SK-N-SH (cell line): ENCODE measurements around the gene TKT.
A peak's percentile ranks its signal among the peaks of the same experiment; 100 is the strongest.

Experiments
- ELF1 ChIP-seq: IDR thresholded peaks from 2 replicates; pipeline ENCODE4 v1.4.0; 2012
- EP300 ChIP-seq, 2 experiments: IDR thresholded peaks; 2 replicates each; pipeline versions ENCODE4 v1.4.0 to v1.6.1; 2012; ENCODE audit warnings: borderline replicate concordance in 1 of 2, low read depth in 1 of 2, low read length in 1 of 2
- EZH2phosphoT487 ChIP-seq: fragments of 200-600 bp; sonication (generic); IDR thresholded peaks from 2 replicates; pipeline ENCODE4 v1.6.1; 2017; ENCODE audit warnings: low read depth, mixed run types, mild to moderate bottlenecking, antibody characterized with exemption, moderate library complexity, borderline replicate concordance
- NFIC ChIP-seq: IDR thresholded peaks from 2 replicates; pipeline ENCODE4 v1.4.0; 2012; ENCODE audit warnings: borderline replicate concordance
- POLR2AphosphoS5 ChIP-seq: IDR thresholded peaks from 2 replicates; pipeline ENCODE4 v1.6.1; 2012; ENCODE audit warnings: low read depth, low read length
- RCOR1 ChIP-seq: fragments of 150-350 bp; IDR thresholded peaks from 2 replicates; pipeline ENCODE4 v1.6.1; 2017; ENCODE audit warnings: antibody characterized with exemption, low read length
- SIN3A ChIP-seq: IDR thresholded peaks from 2 replicates; pipeline ENCODE4 v1.6.1; 2012; ENCODE audit warnings: low read depth, mild to moderate bottlenecking, low read length, moderate library complexity, borderline replicate concordance
- TF ChIP-seq, protein P1 (sequence below): fragments of 200-600 bp; sonication (generic); IDR thresholded peaks from 2 replicates; pipeline ENCODE4 v1.6.1; 2017; ENCODE audit warnings: antibody characterized with exemption, mild to moderate bottlenecking, moderate library complexity
- TF ChIP-seq, protein P2 (sequence below): IDR thresholded peaks from 2 replicates; pipeline ENCODE4 v1.4.0; 2012; ENCODE audit warnings: low read depth, borderline replicate concordance
- TF ChIP-seq, protein P3 (sequence below): IDR thresholded peaks from 2 replicates; pipeline ENCODE4 v1.4.0; 2012; ENCODE audit warnings: low read depth, borderline replicate concordance
- TF ChIP-seq, protein P4 (sequence below): IDR thresholded peaks from 2 replicates; pipeline ENCODE4; 2012

DNA sequence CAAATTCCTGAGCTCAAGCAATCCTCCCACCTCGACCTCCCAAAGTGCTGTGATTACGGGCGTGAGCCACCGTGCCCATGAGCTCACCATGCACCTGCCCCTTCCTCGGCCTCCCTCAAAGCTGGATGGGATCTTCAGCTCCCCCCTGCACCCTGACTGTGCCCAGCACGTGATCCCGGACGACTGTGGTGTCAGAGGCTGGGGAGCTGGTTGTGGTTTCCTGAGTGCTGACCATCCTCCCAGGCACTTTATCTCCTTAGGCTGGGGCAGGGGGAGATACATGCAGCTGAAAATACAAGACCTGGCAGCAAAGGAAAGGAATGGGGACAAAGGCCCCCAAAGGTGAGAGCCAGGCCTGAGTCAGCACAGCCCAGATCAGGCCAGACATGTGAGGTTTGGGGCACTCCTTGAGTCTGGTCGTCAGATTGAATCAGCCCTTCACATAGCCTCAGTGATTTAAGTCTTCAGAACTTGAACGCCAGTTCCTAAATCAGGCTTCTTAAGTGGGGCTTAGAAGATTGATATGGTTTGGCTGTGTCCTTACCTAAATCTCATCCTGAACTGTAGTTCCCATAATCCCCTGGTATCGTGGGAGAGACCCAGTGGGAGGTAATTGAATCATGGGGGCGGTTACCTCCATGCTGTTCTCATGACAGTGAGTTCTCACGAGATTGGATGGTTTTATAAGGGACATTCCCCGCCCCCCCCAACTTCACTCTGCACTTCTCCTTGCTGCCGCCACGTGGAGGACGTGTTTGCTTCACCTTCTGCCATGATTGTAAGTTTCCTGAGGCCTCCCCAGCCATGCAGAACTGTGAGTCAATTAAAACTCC is 59.0 kb downstream of the TKT start:
- TF ChIP-seq, protein P1, sequence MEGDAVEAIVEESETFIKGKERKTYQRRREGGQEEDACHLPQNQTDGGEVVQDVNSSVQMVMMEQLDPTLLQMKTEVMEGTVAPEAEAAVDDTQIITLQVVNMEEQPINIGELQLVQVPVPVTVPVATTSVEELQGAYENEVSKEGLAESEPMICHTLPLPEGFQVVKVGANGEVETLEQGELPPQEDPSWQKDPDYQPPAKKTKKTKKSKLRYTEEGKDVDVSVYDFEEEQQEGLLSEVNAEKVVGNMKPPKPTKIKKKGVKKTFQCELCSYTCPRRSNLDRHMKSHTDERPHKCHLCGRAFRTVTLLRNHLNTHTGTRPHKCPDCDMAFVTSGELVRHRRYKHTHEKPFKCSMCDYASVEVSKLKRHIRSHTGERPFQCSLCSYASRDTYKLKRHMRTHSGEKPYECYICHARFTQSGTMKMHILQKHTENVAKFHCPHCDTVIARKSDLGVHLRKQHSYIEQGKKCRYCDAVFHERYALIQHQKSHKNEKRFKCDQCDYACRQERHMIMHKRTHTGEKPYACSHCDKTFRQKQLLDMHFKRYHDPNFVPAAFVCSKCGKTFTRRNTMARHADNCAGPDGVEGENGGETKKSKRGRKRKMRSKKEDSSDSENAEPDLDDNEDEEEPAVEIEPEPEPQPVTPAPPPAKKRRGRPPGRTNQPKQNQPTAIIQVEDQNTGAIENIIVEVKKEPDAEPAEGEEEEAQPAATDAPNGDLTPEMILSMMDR: no peak
- TF ChIP-seq, protein P2, sequence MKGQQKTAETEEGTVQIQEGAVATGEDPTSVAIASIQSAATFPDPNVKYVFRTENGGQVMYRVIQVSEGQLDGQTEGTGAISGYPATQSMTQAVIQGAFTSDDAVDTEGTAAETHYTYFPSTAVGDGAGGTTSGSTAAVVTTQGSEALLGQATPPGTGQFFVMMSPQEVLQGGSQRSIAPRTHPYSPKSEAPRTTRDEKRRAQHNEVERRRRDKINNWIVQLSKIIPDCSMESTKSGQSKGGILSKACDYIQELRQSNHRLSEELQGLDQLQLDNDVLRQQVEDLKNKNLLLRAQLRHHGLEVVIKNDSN: peak; percentile 51; the same call in 1 of the 2 replicates
- TF ChIP-seq RCOR1 (no peak), ELF1 (no peak), EP300 (IDR thresholded peaks at IDR 0.05; ENCODE audit: borderline replicate concordance in 1 of 2, low read depth in 1 of 2, low read length in 1 of 2) (no peak), POLR2AphosphoS5 (no peak), EZH2phosphoT487 (no peak), SIN3A (no peak), NFIC (no peak)
- TF ChIP-seq, protein P3, sequence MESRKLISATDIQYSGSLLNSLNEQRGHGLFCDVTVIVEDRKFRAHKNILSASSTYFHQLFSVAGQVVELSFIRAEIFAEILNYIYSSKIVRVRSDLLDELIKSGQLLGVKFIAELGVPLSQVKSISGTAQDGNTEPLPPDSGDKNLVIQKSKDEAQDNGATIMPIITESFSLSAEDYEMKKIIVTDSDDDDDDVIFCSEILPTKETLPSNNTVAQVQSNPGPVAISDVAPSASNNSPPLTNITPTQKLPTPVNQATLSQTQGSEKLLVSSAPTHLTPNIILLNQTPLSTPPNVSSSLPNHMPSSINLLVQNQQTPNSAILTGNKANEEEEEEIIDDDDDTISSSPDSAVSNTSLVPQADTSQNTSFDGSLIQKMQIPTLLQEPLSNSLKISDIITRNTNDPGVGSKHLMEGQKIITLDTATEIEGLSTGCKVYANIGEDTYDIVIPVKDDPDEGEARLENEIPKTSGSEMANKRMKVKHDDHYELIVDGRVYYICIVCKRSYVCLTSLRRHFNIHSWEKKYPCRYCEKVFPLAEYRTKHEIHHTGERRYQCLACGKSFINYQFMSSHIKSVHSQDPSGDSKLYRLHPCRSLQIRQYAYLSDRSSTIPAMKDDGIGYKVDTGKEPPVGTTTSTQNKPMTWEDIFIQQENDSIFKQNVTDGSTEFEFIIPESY: no peak
- TF ChIP-seq, protein P4, sequence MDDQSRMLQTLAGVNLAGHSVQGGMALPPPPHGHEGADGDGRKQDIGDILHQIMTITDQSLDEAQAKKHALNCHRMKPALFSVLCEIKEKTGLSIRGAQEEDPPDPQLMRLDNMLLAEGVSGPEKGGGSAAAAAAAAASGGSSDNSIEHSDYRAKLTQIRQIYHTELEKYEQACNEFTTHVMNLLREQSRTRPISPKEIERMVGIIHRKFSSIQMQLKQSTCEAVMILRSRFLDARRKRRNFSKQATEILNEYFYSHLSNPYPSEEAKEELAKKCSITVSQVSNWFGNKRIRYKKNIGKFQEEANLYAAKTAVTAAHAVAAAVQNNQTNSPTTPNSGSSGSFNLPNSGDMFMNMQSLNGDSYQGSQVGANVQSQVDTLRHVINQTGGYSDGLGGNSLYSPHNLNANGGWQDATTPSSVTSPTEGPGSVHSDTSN: no peak
